GM19025 (cell line): ENCODE results near the gene CD207.
"Not testable (repeated sequence)": the region's sequence is repeated elsewhere in the genome, so short reads cannot be mapped to it uniquely, and the experiment has no call there.

Experiments used
- ATAC-seq: cut with Tn5 transposase; IDR thresholded peaks from one replicate; pipeline ENCODE4 v1.9.1; 2021; ENCODE audit warnings: mild to moderate bottlenecking, low read depth, moderate library complexity; ENCODE audit not compliant: unreplicated experiment

CD207 gene

DNA sequence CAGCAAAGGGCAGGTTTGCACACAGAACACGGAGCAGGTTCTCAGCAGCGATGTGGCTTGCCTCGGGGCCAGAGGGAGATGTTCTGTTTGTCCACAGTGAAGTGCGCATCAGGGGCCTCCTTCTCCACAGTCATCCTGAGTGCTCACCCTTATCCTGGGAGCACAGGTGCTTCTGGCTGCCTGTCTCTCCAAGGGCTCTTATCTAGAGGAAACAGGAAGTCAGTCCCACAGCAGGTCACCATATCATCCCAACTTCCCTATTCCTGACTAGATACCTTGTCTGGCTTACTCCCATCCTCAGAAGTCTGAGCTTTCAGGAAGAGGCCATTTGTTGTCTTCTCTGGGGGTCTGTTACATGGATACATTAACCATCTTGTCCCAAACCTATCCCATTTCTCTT, at the start of gene CD207:
Gene CD207, minus strand, starts transcription at position 174 of the 400 bp plus-strand sequence. Its CDS starts 40 bp downstream, at position 134.
- ATAC-seq = no peak

DNA sequence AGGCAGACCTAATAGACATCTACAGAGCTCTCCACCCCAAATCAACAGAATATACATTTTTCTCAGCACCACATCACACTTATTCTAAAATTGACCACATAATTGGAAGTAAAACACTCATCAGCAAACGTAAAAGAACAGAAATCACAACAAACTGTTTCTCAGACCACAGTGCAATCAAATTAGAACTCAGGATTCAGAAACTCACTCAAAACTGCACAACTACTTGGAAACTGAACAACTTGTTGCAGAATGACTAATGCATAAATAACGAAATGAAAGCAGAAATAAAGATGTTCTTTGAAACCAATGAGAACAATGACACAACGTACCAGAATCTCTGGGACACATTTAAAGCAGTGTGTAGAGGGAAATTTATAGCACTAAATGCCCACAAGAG, 42.9 kb upstream of the CD207 start:
- ATAC-seq = not testable (repeated sequence)

- ATAC-seq = not testable (repeated sequence)
Measured at GRCh38 chr2:70876138-70876537, 40.5 kb upstream of the CD207 start.

DNA sequence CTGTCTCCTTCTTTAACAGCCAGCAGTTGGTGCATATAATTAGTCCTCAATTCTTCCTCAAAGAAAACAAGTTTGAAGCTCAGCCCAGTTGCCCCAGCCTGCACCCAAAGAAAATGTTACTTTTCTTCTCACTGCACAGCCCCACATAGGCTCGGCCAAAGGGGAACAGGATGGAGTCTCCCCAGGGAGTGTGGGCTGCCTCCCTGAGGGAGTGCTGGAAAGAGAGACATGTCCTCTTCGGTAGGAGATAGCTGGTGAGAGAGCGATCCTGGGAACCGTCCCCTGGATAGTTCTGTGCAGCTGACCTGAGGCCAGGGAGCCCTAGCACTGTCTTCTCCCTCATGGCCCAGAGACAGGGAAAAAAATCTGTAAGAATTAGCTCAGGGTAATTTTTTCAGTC, 37.9 kb upstream of the CD207 start:
- no peak for ATAC-seq

DNA sequence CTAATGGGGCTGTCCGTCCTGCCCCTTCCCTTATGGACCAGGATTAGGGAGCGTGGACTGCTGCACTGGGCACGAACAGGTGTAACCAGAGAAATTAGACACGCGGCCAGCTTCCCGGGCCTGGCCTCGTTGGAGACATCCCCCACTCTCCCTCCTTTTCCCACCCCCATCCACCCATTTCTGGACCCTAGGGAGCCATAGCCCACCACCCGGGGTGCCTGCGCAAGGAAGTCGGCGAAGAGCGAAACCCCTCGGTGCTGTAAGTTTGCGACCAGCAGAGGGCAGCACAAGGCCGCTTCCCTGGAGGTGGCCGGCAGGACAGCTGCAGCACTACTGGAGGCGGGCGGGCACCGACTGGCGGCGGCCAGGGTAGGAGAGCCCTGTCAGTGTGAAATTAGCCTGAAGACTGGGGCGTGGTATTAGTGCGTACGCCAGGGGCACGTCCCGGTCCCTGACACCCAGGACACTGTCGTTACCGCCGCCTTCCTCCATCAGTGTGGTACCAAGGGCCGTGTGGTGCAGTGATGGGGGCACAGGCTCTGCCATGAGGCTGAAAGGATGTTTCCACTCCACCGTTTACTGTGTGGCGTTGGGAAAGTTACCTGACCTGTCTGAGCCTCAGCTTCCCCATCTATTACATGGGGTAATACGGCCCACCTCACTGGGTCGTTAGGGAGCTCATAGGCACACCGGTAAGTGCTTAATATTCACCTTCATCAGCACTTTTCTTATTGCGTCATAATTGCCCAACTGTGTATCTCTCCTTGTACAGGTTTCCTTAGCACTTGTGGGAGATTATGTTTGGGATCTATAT, 36.0 kb upstream of the CD207 start:
- ATAC-seq = peak; percentile 74

GRCh38 chr2:70870790-70871189, 35.2 kb upstream of the CD207 start:
- no peak for ATAC-seq

DNA sequence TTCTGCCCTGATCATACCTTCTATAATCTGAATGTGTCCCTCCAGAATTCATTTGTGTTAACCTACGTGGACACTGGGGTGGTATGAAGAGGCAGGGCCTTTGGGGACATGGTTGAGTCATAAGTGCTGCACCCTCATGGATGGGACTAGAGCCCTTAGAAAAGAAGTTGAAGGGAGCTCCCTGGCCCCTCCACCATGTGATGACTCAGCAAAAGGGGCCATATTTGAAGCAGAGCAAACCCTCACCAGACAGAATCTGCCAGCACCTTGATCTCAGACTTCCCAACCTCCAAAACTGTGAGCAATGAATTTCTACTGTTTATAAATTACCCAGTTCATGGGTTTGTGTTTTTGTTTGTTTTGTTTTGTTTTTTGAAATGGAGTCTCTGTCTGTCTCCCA, 33.4 kb upstream of the CD207 start:
- no peak for ATAC-seq

- ATAC-seq = no peak
Measured at GRCh38 chr2:70861777-70862625, 26.4 kb upstream of the CD207 start.

GRCh38 chr2:70855667-70856066, 20.1 kb upstream of the CD207 start:
- no peak for ATAC-seq

GRCh38 chr2:70854411-70854810, 18.8 kb upstream of the CD207 start:
- ATAC-seq = no peak

GRCh38 chr2:70852824-70853223, 17.2 kb upstream of the CD207 start:
- no peak for ATAC-seq

DNA sequence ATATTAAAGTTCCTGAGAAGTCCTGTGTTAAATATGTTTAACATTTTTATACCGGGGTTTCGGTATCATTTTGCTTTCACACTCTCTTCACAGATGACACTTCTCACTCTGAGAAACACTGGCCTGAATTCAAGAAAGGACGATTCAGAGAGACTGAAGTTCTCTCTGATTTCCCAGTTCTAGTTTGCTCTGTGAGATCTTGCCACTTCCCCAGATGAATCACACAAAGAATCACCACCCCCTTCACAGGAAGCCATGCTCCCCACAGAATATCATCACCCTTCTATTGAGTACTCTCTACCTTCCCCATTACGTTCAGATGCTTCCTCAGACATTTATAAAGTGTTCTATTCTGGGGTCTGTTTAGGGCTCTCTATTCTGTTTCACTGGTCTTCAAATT, 16.1 kb upstream of the CD207 start:
- ATAC-seq = no peak

DNA sequence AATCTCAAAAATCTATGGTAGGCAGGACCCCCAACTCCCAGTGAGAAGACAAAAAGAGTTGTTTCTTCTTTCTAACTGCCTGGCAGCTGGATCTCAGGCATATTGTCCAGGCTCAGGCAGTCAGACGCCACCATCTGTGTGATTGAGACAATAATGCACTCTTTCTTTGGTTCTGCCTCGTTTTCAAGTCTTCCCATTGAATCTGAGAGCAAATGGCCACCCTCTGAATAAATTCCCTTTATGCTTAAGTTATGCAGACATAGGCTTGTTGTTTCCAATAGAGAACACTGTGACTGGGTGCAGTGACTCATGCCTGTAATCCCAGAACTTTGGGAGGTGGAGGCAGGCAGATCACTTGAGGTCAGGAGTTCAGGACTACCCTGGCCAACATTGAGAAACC, 15.3 kb upstream of the CD207 start:
- no peak for ATAC-seq

GRCh38 chr2:70842401-70842800, 6.8 kb upstream of the CD207 start:
- ATAC-seq = no peak

- ATAC-seq = no peak
Measured at GRCh38 chr2:70837980-70838925, 2.6 kb upstream of the CD207 start.

DNA sequence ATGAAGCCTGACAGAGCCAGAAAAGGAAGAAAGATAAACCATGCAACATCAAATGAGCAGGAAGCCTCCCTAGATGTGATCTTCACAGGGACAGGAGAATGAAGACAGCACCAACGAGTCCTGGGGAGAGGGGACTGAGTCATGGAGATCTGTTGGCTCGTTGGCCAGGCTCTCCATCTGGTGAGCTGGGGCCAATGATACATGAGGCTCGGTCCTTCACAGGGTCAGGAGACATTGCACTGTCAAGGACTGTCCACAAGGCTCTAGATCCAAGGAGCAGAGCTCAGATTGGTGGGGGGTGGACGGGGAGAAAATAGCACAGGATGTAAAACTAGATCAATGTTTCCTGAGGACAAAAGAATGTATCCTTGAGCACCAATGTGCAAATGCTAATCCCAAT, 735 bp downstream of the CD207 start:
- no peak for ATAC-seq

DNA sequence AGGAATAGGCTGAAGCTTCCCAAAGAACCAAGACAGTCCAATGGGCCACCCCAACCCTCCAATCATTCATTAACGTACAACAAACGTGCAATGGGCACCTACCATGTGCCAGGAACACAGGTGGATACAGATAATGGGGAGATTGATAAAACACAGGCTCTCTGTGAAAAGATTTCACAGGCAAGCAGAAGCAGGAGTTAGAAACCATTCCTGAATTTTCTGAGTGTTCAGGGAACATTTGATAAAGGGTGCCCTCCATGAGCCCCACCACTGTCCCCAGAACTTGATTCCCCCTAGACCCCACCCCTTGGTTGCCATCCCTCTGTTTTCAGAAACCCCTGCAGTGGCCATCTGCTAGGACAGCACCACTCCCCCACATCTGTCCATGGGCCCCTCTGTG, 1.5 kb downstream of the CD207 start:
- no peak for ATAC-seq

DNA sequence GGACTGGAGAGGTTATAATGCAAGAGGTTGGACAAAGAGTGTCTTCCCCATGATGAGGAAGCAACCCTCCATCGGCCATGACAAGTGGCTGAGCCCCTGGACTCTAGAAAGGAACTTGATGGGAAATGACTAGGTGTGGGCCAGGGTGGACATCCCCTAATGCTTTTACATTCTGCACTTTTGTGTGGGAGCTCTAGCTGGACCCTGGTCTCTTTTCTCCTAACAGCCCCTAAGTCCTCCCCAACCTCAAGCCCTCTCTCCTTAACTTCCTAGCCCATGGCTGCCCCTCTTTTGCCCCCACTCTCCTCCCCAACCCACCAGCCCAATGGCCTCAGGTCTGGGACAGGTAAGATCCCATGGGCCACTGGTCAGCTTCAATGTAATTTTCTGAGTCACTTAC, 2.4 kb downstream of the CD207 start:
- ATAC-seq = no peak

GRCh38 chr2:70832386-70832785, 3.2 kb downstream of the CD207 start:
- ATAC-seq = no peak

DNA sequence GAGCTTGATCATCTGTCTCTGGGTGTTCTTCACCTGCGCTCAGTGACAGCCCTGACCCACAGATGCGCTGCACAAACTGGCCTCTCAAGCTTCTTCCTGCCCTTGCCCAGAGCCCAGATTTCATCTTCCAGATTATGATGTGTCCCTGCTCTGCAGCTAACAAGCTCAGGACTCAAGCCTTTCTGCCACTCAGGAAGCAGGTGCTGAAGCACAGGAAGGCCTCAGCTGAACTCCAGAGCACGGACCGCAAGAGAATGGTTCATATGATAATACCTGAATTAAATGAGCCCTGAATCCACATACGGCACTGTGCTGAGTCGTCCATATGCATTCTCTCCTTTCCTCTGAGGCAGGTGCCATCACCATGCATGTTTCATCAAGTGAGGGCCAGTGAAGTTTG, 3.8 kb downstream of the CD207 start:
- no peak for ATAC-seq

GRCh38 chr2:70830366-70830765, 5.2 kb downstream of the CD207 start:
- ATAC-seq = no peak
